GM19043 (cell line): ENCODE results near the gene ROCK2.
"Not testable (repeated sequence)": the region's sequence is repeated elsewhere in the genome, so short reads cannot be mapped to it uniquely, and the experiment has no call there.

Experiments
- ATAC-seq: cut with Tn5 transposase; IDR thresholded peaks from one replicate; pipeline ENCODE4 v1.9.1; 2021; ENCODE audit warnings: low read depth; ENCODE audit not compliant: unreplicated experiment

ROCK2 gene

GRCh38 chr2:11241412-11242203 is 102.8 kb downstream of the ROCK2 start:
- ATAC-seq: no peak

GRCh38 chr2:11239666-11240462 is 104.6 kb downstream of the ROCK2 start:
- no peak for ATAC-seq

DNA sequence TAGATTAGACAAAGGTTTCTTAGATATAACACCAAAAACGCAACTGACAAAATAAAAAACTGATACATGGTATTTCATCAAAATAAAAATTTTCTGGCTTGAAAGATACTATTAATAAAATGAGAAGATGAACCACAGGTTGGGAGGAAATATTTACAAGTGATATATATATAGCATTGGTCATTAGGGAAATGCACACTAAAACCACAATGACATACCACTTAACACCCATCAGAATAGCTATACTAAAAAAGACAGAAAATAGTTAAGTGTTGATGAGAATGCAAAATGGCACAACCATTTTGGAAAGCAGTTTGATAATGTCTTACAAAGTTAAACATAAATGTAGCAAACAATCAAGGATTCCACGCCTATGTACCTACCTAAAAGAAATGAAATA is 105.3 kb downstream of the ROCK2 start:
- no peak for ATAC-seq

GRCh38 chr2:11237122-11237521 is 107.3 kb downstream of the ROCK2 start:
- no peak for ATAC-seq

GRCh38 chr2:11236335-11236734 is 108.1 kb downstream of the ROCK2 start:
- no peak for ATAC-seq

DNA sequence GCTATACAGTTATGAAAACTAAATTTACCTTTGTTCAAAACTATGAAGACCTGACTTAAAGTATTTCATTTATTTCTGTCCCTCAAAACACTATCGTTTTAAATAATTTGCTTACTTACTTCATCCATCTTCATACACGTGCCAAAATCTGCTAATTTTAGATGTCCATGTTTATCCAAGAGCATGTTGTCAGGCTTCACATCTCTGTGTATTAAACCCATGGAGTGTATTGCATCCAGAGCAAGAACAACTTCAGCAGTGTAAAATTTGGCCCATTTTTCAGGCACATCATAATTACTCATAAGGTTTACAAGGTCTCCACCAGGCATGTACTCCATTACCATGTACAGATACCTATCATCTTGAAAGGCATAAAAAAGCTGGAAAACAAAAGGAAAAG is 108.9 kb downstream of the ROCK2 start:
- no peak for ATAC-seq

GRCh38 chr2:11234309-11234708 is 110.1 kb downstream of the ROCK2 start:
- no peak for ATAC-seq

- not testable (repeated sequence) for ATAC-seq
Observed at GRCh38 chr2:11231193-11231592, 113.2 kb downstream of the ROCK2 start.

GRCh38 chr2:11228692-11229091 is 115.7 kb downstream of the ROCK2 start:
- ATAC-seq: no peak

DNA sequence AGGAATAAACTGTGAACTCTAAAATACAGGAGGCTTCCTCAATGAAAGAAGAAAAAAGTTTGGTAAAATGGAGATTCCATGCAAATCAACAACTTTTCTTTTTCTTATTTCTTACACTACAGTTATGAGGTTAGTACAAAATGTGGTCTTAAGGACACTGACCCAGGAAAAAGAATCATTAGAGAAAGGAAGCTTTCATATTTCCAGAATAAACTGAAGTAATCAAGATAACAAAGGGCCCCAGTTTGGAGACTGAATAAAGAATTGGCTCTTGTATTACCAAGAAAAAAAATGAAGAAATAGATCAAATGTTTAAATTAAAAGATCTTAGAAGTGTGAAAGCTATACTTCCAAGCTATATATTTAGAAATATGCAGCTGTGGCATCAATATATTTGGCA is 116.8 kb downstream of the ROCK2 start:
- no peak for ATAC-seq

DNA sequence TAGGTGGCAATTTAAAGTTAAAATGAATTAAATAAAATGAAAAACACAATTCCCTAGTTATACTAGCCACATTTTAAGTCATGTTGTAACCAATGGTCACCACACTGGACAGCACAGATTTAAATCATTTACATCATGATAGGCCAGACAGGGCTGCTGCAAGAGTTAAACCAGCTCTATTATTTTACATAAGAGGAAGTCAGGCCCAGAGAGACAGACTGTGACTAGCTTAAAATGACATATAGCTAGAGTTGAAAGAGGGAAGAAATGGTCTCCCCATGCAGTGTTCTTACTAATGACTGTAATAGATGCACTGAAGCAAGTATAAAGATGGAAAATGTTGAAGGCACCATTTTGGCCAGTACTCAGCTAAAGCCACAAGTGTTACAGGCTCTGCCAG is 119.5 kb downstream of the ROCK2 start:
- no peak for ATAC-seq

DNA sequence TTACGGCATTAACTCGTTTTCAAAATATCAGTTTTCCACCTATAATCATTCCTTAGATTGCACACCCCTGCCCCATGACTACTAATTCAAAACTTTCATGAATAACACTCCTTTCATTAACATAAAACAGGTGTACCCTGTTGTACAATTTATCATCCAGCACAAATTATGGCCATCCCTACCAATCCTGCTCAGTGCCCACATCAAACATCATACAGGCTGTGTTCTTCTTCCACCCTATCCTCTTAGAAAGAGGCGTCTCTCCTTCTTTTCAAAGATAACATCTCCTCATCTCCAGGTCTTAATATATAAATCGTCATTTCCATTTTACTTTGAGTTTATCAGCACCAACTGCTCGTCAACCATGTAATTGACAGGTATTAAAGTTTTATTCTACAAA is 121.6 kb downstream of the ROCK2 start:
- ATAC-seq: no peak

- no peak for ATAC-seq
Observed at GRCh38 chr2:11220445-11220844, 124.0 kb downstream of the ROCK2 start.

DNA sequence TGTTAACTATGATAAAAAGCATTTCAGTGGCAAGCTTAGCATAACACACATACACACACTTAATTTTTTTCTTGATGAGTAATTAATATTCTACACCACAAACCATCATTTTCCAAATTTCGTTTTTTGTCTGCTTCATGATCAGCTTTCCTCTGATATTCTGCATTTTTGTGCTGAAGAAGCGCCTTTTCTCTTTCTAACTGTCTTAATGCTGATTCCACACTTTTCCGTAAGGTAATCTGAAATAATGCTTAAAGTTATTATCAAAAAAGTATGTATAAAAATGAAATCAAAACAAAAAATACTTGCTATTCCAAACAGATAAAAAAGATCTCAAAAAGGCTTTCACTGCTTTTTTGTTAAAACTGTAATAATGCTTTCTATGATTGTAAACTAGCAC is 129.0 kb downstream of the ROCK2 start:
- ATAC-seq: no peak

GRCh38 chr2:11214770-11215169 is 129.7 kb downstream of the ROCK2 start:
- no peak for ATAC-seq

DNA sequence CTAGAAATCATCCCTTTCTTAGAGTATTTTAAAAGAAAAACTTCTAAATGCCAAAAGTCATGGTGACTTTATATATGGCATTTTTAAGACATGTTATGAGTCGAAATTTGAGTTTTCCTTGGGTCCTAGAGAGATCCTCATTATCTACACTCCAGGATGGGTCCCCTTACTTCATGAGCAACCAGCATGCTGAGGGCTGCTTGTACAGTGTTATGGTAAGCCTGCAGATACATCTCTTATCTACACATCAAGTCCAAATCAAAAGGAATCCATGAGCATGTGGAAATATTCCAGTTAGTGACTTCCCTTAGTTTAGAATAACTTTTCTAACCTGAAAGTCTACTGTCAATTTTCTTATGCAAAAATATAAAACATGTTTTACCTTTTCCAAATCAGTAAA is 130.5 kb downstream of the ROCK2 start:
- ATAC-seq: no peak

DNA sequence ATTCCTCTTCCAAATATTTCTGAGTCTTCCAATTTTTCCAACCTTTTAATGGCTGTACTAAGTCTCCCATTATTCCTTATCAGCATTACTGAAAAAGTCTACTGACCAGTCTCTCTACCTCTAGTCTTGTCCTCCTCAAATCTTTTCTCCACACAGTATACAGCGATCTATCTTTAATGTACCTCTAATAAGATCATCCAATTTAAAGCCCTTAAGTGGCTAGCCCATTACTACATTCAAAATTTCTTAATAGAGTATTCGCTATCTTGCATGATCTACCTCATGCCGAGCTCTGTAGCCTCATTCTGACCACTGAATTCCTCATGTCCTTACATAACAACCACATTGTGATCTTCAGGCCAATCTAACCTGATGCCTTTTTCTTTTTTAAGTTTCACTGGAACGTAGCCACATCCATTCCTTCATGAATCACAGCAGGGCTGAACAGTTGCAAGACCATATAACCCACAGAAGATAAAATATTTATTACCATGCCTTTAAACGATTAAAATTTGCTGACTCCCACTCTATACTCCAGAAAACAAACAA is 131.3 kb downstream of the ROCK2 start:
- no peak for ATAC-seq

GRCh38 chr2:11212645-11213044 is 131.8 kb downstream of the ROCK2 start:
- ATAC-seq: no peak

DNA sequence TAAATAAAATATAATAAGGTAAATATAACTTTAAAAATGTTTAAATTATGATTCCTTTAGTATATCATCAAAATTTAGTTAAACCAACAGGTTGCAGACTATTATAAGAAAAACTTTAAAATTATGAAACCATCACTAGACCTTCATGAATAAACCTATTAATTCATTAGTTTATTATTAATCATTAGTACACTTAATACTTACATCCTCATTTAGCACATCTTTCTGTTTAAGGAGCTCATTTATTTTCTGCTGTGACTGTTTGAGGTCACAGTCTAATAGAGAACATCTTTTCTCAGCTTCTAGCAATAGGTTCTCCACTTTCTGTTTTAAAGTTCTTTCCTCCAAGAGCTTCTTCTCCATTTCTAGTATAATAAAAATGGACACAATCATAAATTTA is 136.4 kb downstream of the ROCK2 start:
- no peak for ATAC-seq

DNA sequence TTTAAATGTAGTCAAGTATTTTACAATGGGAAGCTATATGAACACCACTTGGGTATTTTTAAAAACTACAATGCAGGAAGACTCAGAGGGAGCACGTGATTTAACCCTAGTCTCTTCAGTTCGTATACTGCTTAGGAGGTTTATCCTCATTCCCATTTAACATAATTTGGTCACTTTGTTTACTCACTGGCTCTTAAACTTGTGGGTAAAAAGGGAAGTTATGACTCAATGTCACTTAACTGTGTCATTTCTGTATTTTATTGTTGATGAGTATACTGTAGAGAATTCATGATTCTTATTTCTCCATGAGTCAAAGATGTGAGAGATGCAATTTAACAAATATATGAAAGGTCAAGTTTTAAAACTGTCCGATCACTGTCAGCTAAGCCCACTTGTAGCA is 141.0 kb downstream of the ROCK2 start:
- ATAC-seq: no peak

GRCh38 chr2:11201969-11202368 is 142.5 kb downstream of the ROCK2 start:
- no peak for ATAC-seq

GRCh38 chr2:11200651-11201050 is 143.8 kb downstream of the ROCK2 start:
- ATAC-seq: no peak
